Measurements from ENCODE around the gene PARK7.

The PARK7 gene

GRCh38 chr1:8011016-8011415 is 49.5 kb downstream of the PARK7 start:
- Histone ChIP-seq H3K79me2 (ENCODE audit: insufficient read depth, low read length) (no peaks in the 10 kb centered on the region), H3K27ac (ENCODE audit: low read depth, low read length, poor library complexity, severe bottlenecking) (no peak overlapping the region), H3K4me1 (ENCODE audit: insufficient read depth, low read length, severe bottlenecking) (no peaks in the 10 kb centered on the region), H3K9me3 (ENCODE audit: low read length) (no peaks in the 10 kb centered on the region), H3K27me3 (ENCODE audit: insufficient read depth, low read length) (no peaks in the 10 kb centered on the region), H2AFZ (ENCODE audit: low read length) (no peak overlapping the region), H3K9me2 (ENCODE audit: low read depth, low read length) (no peaks in the 10 kb centered on the region), H3K36me3 (ENCODE audit: insufficient read depth, low read length) (no peaks in the 10 kb centered on the region), H3F3A (ENCODE audit: insufficient read depth, low read length) (no peaks in the 10 kb centered on the region), H3K9ac (ENCODE audit: low read length) (no peak overlapping the region), H3K4me2 (ENCODE audit: low read length) (no peak overlapping the region), H4K20me1 (ENCODE audit: insufficient read depth, low read length) (no peaks in the 10 kb centered on the region), H3K4me3 (ENCODE audit: low read depth, low read length, poor library complexity, severe bottlenecking) (no peak overlapping the region)
- TF ChIP-seq EZH2 (IDR thresholded peaks at IDR 0.05; ENCODE audit: borderline replicate concordance, low read length) (no peak), CTCF (IDR thresholded peaks at IDR 0.05; ENCODE audit: low read length) (no peak)

GRCh38 chr1:8011923-8012858 is 50.7 kb downstream of the PARK7 start:
- no peak for TF ChIP-seq EZH2 (IDR thresholded peaks at IDR 0.05; ENCODE audit: borderline replicate concordance, low read length)
- TF ChIP-seq CTCF (IDR thresholded peaks at IDR 0.05; ENCODE audit: low read length) = no peak
- H3K27ac ChIP-seq (ENCODE audit: low read depth, low read length, poor library complexity, severe bottlenecking) = no peak overlapping the region
- no peaks in the 10 kb centered on the region for H3K9me3 ChIP-seq (ENCODE audit: low read length)
- no peak overlapping the region for H3K4me2 ChIP-seq (ENCODE audit: low read length)
- H3K9me2 ChIP-seq (ENCODE audit: low read depth, low read length) = no peaks in the 10 kb centered on the region
- no peaks in the 10 kb centered on the region for H3K79me2 ChIP-seq (ENCODE audit: insufficient read depth, low read length)
- no peak overlapping the region for H3K9ac ChIP-seq (ENCODE audit: low read length)
- H3K36me3 ChIP-seq (ENCODE audit: insufficient read depth, low read length) = no peaks in the 10 kb centered on the region
- H2AFZ ChIP-seq (ENCODE audit: low read length) = no peak overlapping the region
- no peaks in the 10 kb centered on the region for H4K20me1 ChIP-seq (ENCODE audit: insufficient read depth, low read length)
- H3K27me3 ChIP-seq (ENCODE audit: insufficient read depth, low read length) = no peaks in the 10 kb centered on the region
- H3K4me3 ChIP-seq (ENCODE audit: low read depth, low read length, poor library complexity, severe bottlenecking) = no peak overlapping the region
- H3F3A ChIP-seq (ENCODE audit: insufficient read depth, low read length) = no peaks in the 10 kb centered on the region
- H3K4me1 ChIP-seq (ENCODE audit: insufficient read depth, low read length, severe bottlenecking) = no peaks in the 10 kb centered on the region

GRCh38 chr1:8012955-8013354 is 51.4 kb downstream of the PARK7 start:
- H3K36me3 ChIP-seq (ENCODE audit: insufficient read depth, low read length) = no peaks in the 10 kb centered on the region
- no peaks in the 10 kb centered on the region for H4K20me1 ChIP-seq (ENCODE audit: insufficient read depth, low read length)
- no peak overlapping the region for H3K27ac ChIP-seq (ENCODE audit: low read depth, low read length, poor library complexity, severe bottlenecking)
- no peak overlapping the region for H2AFZ ChIP-seq (ENCODE audit: low read length)
- no peaks in the 10 kb centered on the region for H3K4me1 ChIP-seq (ENCODE audit: insufficient read depth, low read length, severe bottlenecking)
- H3K4me2 ChIP-seq (ENCODE audit: low read length) = no peak overlapping the region
- no peaks in the 10 kb centered on the region for H3F3A ChIP-seq (ENCODE audit: insufficient read depth, low read length)
- H3K9me2 ChIP-seq (ENCODE audit: low read depth, low read length) = no peaks in the 10 kb centered on the region
- H3K9ac ChIP-seq (ENCODE audit: low read length) = no peak overlapping the region
- no peak for TF ChIP-seq CTCF (IDR thresholded peaks at IDR 0.05; ENCODE audit: low read length)
- no peak for TF ChIP-seq EZH2 (IDR thresholded peaks at IDR 0.05; ENCODE audit: borderline replicate concordance, low read length)
- H3K9me3 ChIP-seq (ENCODE audit: low read length) = no peaks in the 10 kb centered on the region
- H3K79me2 ChIP-seq (ENCODE audit: insufficient read depth, low read length) = no peaks in the 10 kb centered on the region
- no peak overlapping the region for H3K4me3 ChIP-seq (ENCODE audit: low read depth, low read length, poor library complexity, severe bottlenecking)
- H3K27me3 ChIP-seq (ENCODE audit: insufficient read depth, low read length) = no peaks in the 10 kb centered on the region
